Muscle of leg (tissue), 11 donors: ENCODE measurements around the gene RPL22. TPM values are rescaled to one million over a fixed set of nuclear protein-coding genes. Genes with fewer than 3 reads are reported as not detected.

ENCODE experiments used
- DNase-seq: peaks from one replicate; pipeline ENCODE4 v3.0.0; 2013
- H3K27ac ChIP-seq: one replicate; pipeline ENCODE4 v1.5.1; 2013; ENCODE audit warnings: mild to moderate bottlenecking, low read length, control low read depth
- H3K27me3 ChIP-seq: one replicate; pipeline ENCODE4 v1.6.1; 2013; ENCODE audit warnings: low read length; ENCODE audit not compliant: control insufficient read depth, insufficient read depth
- H3K36me3 ChIP-seq: one replicate; pipeline ENCODE4 v1.6.1; 2013; ENCODE audit warnings: low read length; ENCODE audit not compliant: control insufficient read depth, insufficient read depth
- H3K4me1 ChIP-seq: one replicate; pipeline ENCODE4 v1.6.1; 2013; ENCODE audit warnings: low read length; ENCODE audit not compliant: control insufficient read depth, insufficient read depth
- H3K4me3 ChIP-seq: one replicate; pipeline ENCODE4 v1.5.1; 2013; ENCODE audit warnings: low read length, control low read depth
- H3K9me3 ChIP-seq: replicated peaks from 2 replicates; pipeline ENCODE4 v1.6.1; 2013; ENCODE audit warnings: low read depth, low read length; ENCODE audit not compliant: control insufficient read depth
- WGBS: methylation state at CpG from one replicate; pipeline ENCODE4 v1.1.5; 2013; ENCODE audit warnings: missing lambda C conversion rate; ENCODE audit not compliant: insufficient coverage; 5-methylcytosine and 5-hydroxymethylcytosine counted together
- polyA plus RNA-seq, 8 donors: library from polyadenylated mRNA; unstranded; fragments of 120-200 nt; gene quantifications; one replicate each; pipeline versions ENCODE4 v1.2.1 to v1.2.3, GENCODE V29; 2013; ENCODE audit warnings: inconsistent platforms in 1 of 8, low replicate concordance in 1 of 8; ENCODE audit not compliant: insufficient read length in 8 of 8, insufficient read depth in 1 of 8
- total RNA-seq: library from RNA; stranded (reverse); fragments of 120-200 nt; gene quantifications from one replicate; pipeline ENCODE4 v1.2.4, GENCODE V29; 2013

RPL22 gene
- total and polyA plus RNA-seq, 9 donors: 487 to 828 (median 596) TPM

DNA sequence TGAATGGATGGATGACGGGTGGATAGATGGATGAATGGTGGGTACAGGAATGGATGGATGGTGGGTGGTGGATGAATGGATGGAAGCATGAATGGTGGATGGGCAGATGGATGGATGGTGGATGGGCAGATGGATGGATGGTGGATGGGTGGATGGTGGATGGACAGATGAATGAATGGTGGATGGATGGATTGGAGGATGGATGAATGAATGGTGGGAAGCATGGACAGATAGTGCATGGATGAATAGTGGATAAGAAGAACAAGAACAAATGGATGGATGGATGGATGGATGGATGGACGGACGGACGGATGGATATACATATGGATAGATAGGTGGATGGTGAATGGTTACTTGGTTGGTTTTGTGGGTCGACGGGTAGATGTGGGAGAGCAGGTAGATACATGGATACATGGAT lies 24.0 kb downstream of the RPL22 start:
- 77% methylated on average over 6 of the region's 6 CpGs for WGBS
- peaks cover 40% of the 10 kb centered on the region for H3K27me3 ChIP-seq
- H3K27ac ChIP-seq: no peak overlapping the region
- DNase-seq: no peak
- H3K36me3 ChIP-seq: no peaks in the 10 kb centered on the region
- no peak overlapping the region for H3K4me3 ChIP-seq
- H3K9me3 ChIP-seq: no peaks in the 10 kb centered on the region
- H3K4me1 ChIP-seq: peaks cover 6% of the 10 kb centered on the region

DNA sequence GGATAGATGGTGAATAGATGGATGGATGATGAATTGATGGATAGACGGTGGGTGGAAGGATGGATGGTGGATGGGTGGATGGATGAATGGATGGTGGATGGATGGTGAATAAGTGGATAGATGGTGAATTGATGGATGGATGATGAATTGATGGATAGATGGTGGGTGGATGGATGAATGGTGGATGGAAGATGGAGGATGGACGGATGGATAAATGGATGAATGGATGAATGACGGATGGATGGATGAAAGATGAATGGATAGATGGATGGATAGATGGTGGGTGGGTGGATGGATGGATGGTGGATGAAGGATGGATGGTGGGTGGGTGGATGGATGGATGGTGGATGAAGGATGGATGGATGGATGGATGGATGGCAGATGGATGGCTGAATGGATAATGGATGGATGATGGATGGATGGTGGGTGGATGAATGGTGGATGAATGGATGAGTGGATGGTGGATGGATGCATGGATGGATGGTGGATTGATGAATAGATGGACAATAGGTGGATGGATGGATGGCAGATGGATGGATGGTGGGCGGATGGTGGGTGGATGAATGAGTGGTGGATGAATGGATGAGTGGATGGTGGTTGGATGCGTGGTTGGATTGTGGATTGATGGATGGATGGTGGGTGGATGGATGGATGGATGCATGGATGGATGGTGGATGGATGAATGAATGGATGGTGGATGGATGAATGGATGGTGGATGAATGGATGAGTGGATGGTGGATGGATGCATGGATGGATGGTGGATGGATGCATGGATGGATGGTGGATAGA lies 24.6 kb downstream of the RPL22 start:
- H3K36me3 ChIP-seq: no peaks in the 10 kb centered on the region
- peaks cover 6% of the 10 kb centered on the region for H3K4me1 ChIP-seq
- no peak overlapping the region for H3K27ac ChIP-seq
- H3K9me3 ChIP-seq: no peaks in the 10 kb centered on the region
- no peak for DNase-seq
- no peak overlapping the region for H3K4me3 ChIP-seq
- H3K27me3 ChIP-seq: peaks cover 38% of the 10 kb centered on the region
- WGBS: 92% methylated on average over 5 of the region's 5 CpGs

GRCh38 chr1:6172549-6172948 lies 26.8 kb downstream of the RPL22 start:
- DNase-seq: no peak
- no peaks in the 10 kb centered on the region for H3K36me3 ChIP-seq
- H3K4me1 ChIP-seq: no peaks in the 10 kb centered on the region
- no peak overlapping the region for H3K27ac ChIP-seq
- peaks cover 22% of the 10 kb centered on the region for H3K27me3 ChIP-seq
- H3K9me3 ChIP-seq: no peaks in the 10 kb centered on the region
- WGBS: 79% methylated on average over 3 of the region's 10 CpGs
- H3K4me3 ChIP-seq: no peak overlapping the region

GRCh38 chr1:6171548-6172124 lies 27.8 kb downstream of the RPL22 start:
- H3K36me3 ChIP-seq: no peaks in the 10 kb centered on the region
- DNase-seq: no peak
- H3K4me3 ChIP-seq: no peak overlapping the region
- no peaks in the 10 kb centered on the region for H3K4me1 ChIP-seq
- no peaks in the 10 kb centered on the region for H3K9me3 ChIP-seq
- WGBS: 26% methylated on average over 8 of the region's 10 CpGs
- H3K27ac ChIP-seq: no peak overlapping the region
- peaks cover 13% of the 10 kb centered on the region for H3K27me3 ChIP-seq

- DNase-seq: no peak
- Histone ChIP-seq H3K9me3 (no peaks in the 10 kb centered on the region), H3K4me1 (no peaks in the 10 kb centered on the region), H3K4me3 (no peak overlapping the region), H3K36me3 (no peaks in the 10 kb centered on the region), H3K27ac (no peak overlapping the region), H3K27me3 (peaks cover 6% of the 10 kb centered on the region)
- 69% methylated on average over 16 of the region's 19 CpGs for WGBS
Observed at GRCh38 chr1:6170742-6171201, 28.6 kb downstream of the RPL22 start.

- Histone ChIP-seq H3K27me3 (peaks cover 6% of the 10 kb centered on the region), H3K4me3 (no peak overlapping the region)
Observed at GRCh38 chr1:6170116-6170741, 29.2 kb downstream of the RPL22 start.

GRCh38 chr1:6168947-6169586 lies 30.3 kb downstream of the RPL22 start:
- DNase-seq: no peak
- Histone ChIP-seq H3K4me3 (no peak overlapping the region), H3K36me3 (no peaks in the 10 kb centered on the region), H3K9me3 (no peaks in the 10 kb centered on the region), H3K4me1 (no peaks in the 10 kb centered on the region), H3K27me3 (peaks cover 6% of the 10 kb centered on the region), H3K27ac (no peak overlapping the region)
- 83% methylated on average over 5 of the region's 18 CpGs for WGBS

More at GRCh38 chr1:6170116-6170741, 29.2 kb downstream of the RPL22 start:
- Histone ChIP-seq H3K27ac (no peak overlapping the region), H3K4me1 (no peaks in the 10 kb centered on the region), H3K9me3 (no peaks in the 10 kb centered on the region), H3K36me3 (no peaks in the 10 kb centered on the region)
- no peak for DNase-seq
- WGBS: 61% methylated on average over 5 of the region's 16 CpGs

- H3K27me3 ChIP-seq: peaks cover 9% of the 10 kb centered on the region
- H3K9me3 ChIP-seq: no peaks in the 10 kb centered on the region
- WGBS: 64% methylated on average over 28 of the region's 34 CpGs
- no peak overlapping the region for H3K4me3 ChIP-seq
- no peaks in the 10 kb centered on the region for H3K36me3 ChIP-seq
- H3K4me1 ChIP-seq: no peaks in the 10 kb centered on the region
- no peak overlapping the region for H3K27ac ChIP-seq
- DNase-seq: no peak
Observed at GRCh38 chr1:6167391-6168303, 31.7 kb downstream of the RPL22 start.

- H3K4me1 ChIP-seq: no peaks in the 10 kb centered on the region
- H3K4me3 ChIP-seq: no peak overlapping the region
- DNase-seq: no peak
- 65% methylated on average over 15 of the region's 19 CpGs for WGBS
- H3K36me3 ChIP-seq: no peaks in the 10 kb centered on the region
- peaks cover 7% of the 10 kb centered on the region for H3K27me3 ChIP-seq
- no peaks in the 10 kb centered on the region for H3K9me3 ChIP-seq
- no peak overlapping the region for H3K27ac ChIP-seq
Observed at GRCh38 chr1:6166655-6167390, 32.6 kb downstream of the RPL22 start.
